Omental fat pad (tissue), 4 donors: Measurements from ENCODE around the gene ATRN. TPM values are rescaled to one million over a fixed set of nuclear protein-coding genes. Genes with fewer than 3 reads are reported as not detected.
"Not testable (repeated sequence)": the region's sequence is repeated elsewhere in the genome, so short reads cannot be mapped to it uniquely, and the experiment has no call there.

Experiments used
- ATAC-seq: fragments of 150-250 bp; one replicate; pipeline ENCODE4 v1.9.1; 2016; ENCODE audit warnings: mild to moderate bottlenecking, moderate library complexity; ENCODE audit not compliant: low FRiP score
- DNase-seq: peaks from one replicate; pipeline ENCODE4 v3.0.0-alpha.2; 2019; ENCODE audit warnings: low spot score
- total RNA-seq, 4 donors: library from RNA; depleted of rRNA; stranded (reverse); fragments of >200 nt; gene quantifications; one replicate each; pipeline ENCODE4 v1.1.0, GENCODE V29; 2016
- TF ChIP-seq, protein P1 (sequence below), 3 donors: fragments of 450-650 bp; IDR thresholded peaks; one replicate each; pipeline ENCODE4 v1.5.1; 2016 to 2017; ENCODE audit warnings: antibody characterized with exemption in 3 of 3, mild to moderate bottlenecking in 3 of 3, moderate library complexity in 2 of 3

The ATRN gene
- total RNA-seq, 4 donors from 2014 or later, result 20.2 to 32.9 (median 26.3) TPM

DNA sequence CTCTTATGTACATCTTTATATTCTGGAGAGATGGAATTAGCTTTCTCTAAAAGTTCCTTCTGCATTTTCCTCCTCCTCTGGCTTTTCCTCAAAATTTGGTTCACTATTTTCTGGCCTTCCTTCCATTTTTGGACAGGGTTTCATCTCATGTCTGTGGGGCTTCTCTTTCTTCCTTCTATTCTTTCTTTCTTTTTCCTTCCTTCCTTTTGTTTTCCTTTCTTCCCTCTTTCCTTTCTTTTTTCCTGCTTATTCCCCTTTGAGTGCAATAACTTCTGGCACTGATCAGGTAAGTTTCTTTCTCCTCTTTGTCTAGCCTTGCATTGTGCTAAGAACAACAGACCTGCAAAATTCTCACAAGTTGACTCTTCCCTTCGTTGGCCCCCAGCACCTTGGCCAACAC is 5.5 kb upstream of the ATRN start:
- TF ChIP-seq, protein P1, sequence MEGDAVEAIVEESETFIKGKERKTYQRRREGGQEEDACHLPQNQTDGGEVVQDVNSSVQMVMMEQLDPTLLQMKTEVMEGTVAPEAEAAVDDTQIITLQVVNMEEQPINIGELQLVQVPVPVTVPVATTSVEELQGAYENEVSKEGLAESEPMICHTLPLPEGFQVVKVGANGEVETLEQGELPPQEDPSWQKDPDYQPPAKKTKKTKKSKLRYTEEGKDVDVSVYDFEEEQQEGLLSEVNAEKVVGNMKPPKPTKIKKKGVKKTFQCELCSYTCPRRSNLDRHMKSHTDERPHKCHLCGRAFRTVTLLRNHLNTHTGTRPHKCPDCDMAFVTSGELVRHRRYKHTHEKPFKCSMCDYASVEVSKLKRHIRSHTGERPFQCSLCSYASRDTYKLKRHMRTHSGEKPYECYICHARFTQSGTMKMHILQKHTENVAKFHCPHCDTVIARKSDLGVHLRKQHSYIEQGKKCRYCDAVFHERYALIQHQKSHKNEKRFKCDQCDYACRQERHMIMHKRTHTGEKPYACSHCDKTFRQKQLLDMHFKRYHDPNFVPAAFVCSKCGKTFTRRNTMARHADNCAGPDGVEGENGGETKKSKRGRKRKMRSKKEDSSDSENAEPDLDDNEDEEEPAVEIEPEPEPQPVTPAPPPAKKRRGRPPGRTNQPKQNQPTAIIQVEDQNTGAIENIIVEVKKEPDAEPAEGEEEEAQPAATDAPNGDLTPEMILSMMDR (IDR thresholded peaks at IDR 0.05), result no peak
- ATAC-seq (no peak), DNase-seq (no peak)

DNA sequence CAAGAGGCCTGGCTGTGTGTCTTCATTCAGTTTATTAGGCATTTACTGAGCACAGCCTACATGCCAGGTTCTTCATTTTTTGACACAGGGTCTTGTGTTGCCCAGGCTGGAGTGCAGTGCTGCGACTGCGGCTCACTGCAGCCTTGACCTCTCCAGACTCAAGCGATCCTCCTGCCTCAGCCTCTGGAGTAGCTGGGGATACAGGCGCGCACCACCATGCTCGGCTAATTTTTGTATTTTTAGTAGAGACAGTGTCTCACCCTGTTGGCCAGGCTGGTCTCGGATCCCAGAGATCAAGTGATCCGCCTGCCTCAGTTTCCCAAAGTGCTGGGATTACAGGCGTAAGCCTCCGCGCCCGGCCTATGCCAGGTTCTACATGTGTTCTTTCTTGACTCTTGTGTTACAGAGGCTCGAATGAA is 601 bp upstream of the ATRN start:
- TF ChIP-seq, protein P1 (IDR thresholded peaks at IDR 0.05), result no peak
- ATAC-seq (no peak), DNase-seq (no peak)

DNA sequence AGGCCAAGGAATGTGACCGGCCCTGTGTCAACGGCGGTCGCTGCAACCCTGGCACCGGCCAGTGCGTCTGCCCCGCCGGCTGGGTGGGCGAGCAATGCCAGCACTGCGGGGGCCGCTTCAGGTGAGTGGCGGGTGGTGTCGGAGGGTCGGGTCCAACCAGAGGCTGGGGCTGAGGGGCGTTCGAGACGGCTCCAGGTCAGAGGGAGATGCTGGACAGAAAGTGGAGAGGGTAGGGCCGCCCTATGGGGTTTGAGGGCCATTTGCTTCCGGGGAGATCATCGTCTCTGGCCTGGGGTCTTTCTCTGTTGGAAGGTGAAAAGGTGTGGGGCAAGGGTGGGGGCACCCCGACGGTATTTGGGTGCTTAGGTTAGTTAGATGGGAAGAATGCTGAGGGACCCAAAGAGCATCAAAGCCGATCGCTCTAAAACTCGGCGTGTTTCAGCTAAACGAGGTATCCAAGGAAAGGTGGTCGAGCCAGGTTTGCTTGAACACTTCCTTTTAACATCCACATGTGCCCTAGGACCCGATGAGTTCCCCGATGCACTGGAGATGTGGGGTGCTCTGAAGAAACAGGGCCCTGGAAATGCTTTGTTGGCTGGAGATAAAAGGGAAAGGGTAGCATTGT is 691 bp downstream of the ATRN start:
- DNase-seq (no peak), ATAC-seq (peak; percentile 37)
- TF ChIP-seq, protein P1 (IDR thresholded peaks at IDR 0.05), result no peak

DNA sequence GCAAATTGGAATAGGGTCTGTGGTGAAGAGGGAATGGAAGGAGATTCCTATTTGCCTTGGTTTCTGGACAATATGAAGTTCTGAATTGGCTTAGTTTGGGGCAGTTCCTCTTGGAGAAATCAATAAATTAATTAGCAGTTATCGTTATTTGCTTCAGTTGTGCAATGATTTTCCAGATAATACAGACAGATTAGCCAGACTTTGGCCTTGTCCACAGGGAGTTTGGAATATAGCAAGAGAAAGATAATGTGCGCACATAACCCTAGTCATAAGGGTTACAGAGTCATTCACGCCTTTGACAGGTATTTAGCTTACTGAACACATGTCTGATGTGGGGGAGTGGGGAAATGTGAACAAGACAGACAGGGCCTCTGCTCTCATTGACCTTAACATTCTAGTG is 1.3 kb downstream of the ATRN start:
- TF ChIP-seq, protein P1 (IDR thresholded peaks at IDR 0.05), result no peak
- ATAC-seq, result no peak

DNA sequence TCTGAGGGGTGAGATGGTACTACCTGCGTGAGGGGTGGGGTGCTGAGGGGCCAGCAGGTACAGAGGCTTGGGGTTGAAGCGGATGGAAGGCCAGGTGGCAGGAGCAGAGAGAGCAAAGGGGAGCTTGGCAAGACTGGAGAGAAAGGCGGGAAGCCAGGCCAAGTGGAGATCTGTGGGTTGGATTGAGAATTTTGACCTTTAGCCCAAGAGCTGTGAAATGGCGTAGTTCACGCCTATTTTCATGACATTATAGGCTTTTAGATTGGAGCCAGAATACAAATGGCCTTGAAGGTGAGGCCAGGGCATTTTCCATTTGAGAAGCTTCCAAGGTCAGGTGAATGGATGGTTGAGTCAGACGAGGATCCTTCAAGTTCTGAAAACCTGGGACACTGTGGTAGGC is 2.5 kb downstream of the ATRN start:
- ATAC-seq, result no peak
- DNase-seq, result no peak
- TF ChIP-seq, protein P1 (IDR thresholded peaks at IDR 0.05), result no peak

More for the DNA sequence above, 1.3 kb downstream of the ATRN start:
- no peak for DNase-seq

DNA sequence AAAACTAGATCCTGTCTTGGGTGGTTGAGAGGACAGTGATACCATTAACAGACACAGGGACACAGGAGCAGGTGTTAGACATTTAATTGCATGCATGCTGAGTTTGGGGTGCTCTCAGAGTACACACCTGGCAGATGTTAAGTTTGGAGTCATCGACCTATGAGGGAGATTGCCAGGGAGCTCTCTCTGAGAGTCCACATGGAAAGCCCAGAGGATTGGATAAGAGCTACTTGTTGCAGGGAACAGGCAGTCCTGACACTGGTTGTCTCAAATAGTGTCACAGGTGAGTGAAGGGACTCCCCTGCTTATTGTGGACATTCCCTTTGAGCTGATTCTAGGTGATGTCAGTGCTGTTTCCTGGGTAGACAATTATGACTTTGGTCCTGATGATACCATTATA is 3.1 kb downstream of the ATRN start:
- no peak for DNase-seq
- TF ChIP-seq, protein P1 (IDR thresholded peaks at IDR 0.05), result no peak
- no peak for ATAC-seq

DNA sequence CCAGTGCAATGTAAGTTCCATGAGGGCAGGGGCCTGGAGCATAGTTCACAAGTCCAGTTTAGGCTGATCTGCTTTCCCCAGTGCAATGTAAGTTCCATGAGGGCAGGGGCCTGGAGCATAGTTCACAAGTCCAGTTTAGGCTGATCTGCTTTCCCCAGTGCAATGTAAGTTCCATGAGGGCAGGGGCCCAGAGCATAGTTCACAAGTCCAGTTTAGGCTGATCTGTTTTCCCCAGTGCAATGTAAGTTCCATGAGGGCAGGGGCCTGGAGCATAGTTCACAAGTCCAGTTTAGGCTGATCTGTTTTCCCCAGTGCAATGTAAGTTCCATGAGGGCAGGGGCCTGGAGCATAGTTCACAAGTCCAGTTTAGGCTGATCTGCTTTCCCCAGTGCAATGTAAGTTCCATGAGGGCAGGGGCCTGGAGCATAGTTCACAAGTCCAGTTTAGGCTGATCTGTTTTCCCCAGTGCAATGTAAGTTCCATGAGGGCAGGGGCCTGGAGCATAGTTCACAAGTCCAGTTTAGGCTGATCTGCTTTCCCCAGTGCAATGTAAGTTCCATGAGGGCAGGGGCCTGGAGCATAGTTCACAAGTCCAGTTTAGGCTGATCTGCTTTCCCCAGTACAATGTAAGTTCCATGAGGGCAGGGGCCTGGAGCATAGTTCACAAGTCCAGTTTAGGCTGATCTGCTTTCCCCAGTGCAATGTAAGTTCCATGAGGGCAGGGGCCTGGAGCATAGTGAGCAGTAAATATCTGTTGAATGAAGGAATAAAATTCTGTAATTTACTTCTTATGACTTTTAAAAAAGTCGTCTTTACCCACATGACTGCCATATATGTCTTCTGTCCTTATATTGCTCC is 6.4 kb downstream of the ATRN start:
- ATAC-seq, DNase-seq: not testable (repeated sequence)
